Activated T-helper 2 cell treated with anti-CD3 and anti-CD28 coated beads, Interferon-gamma antibody, Interleukin-2, Interleukin-4, amounts not matched to agents 10 μg/mL and 5 μg/mL and 100 μg/mL, durations not matched to agents 14 hours and 24 hours and 36 hours (primary cell): Measurements from ENCODE around the gene ABCA6. TPM values are rescaled to one million over a fixed set of nuclear protein-coding genes. Genes with fewer than 3 reads are reported as not detected.

Source experiments
- DNase-seq: peaks from one replicate; pipeline ENCODE4 v3.0.0; 2021; ENCODE audit warnings: low spot score
- H3K27ac Mint-ChIP-seq: one replicate; pipeline ENCODE4 v1.8.0; 2021; ENCODE audit warnings: mixed read lengths
- H3K27me3 Mint-ChIP-seq: one replicate; pipeline ENCODE4 v1.8.0; 2021; ENCODE audit warnings: low read depth, mixed read lengths
- H3K36me3 Mint-ChIP-seq: one replicate; pipeline ENCODE4 v1.8.0; 2021; ENCODE audit warnings: low read depth, mixed read lengths
- H3K4me1 Mint-ChIP-seq: one replicate; pipeline ENCODE4 v1.8.0; 2021; ENCODE audit warnings: low read depth, mixed read lengths
- H3K4me3 Mint-ChIP-seq: one replicate; pipeline ENCODE4 v1.8.0; 2021; ENCODE audit warnings: low read depth, mild to moderate bottlenecking, moderate library complexity, mixed read lengths
- H3K9me3 Mint-ChIP-seq: one replicate; pipeline ENCODE4 v1.8.0; 2021; ENCODE audit warnings: mixed read lengths
- intact Hi-C: fragments of 100-400 bp; cut with micrococcal nuclease; formaldehyde crosslinking; loops from one replicate; pipeline ENCODE4 v1.15.1; 2023
- total RNA-seq: library from RNA; stranded (reverse); gene quantifications from 2 replicates; pipeline ENCODE4 v1.2.3, GENCODE V29; 2022

The ABCA6 gene
- total RNA-seq, 1 donor from 2014 or later: not detected

GRCh38 chr17:69047368-69048263 lies 94.1 kb downstream of the ABCA6 start:
- H3K9me3 Mint-ChIP-seq: no peaks in the 10 kb centered on the region
- no peaks in the 10 kb centered on the region for H3K36me3 Mint-ChIP-seq
- no peaks in the 10 kb centered on the region for H3K27me3 Mint-ChIP-seq
- no peak overlapping the region for H3K27ac Mint-ChIP-seq
- H3K4me1 Mint-ChIP-seq: peaks cover 4% of the 10 kb centered on the region
- H3K4me3 Mint-ChIP-seq: no peak overlapping the region
- intact Hi-C loops: no loop called here
- DNase-seq: no peak

GRCh38 chr17:69046121-69046807 lies 95.4 kb downstream of the ABCA6 start:
- Mint-ChIP-seq H3K36me3 (no peaks in the 10 kb centered on the region), H3K4me3 (no peak overlapping the region), H3K9me3 (no peaks in the 10 kb centered on the region), H3K27ac (no peak overlapping the region), H3K27me3 (no peaks in the 10 kb centered on the region), H3K4me1 (peaks cover 4% of the 10 kb centered on the region)
- DNase-seq: no peak
- intact Hi-C loops: no loop called here

- H3K27ac Mint-ChIP-seq: no peak overlapping the region
- no peaks in the 10 kb centered on the region for H3K27me3 Mint-ChIP-seq
- intact Hi-C loops: no loop called here
- H3K36me3 Mint-ChIP-seq: no peaks in the 10 kb centered on the region
- DNase-seq: no peak
- no peaks in the 10 kb centered on the region for H3K9me3 Mint-ChIP-seq
- peaks cover 4% of the 10 kb centered on the region for H3K4me1 Mint-ChIP-seq
- no peak overlapping the region for H3K4me3 Mint-ChIP-seq
These were observed 96.0 kb downstream of the ABCA6 start for GRCh38 chr17:69045646-69046045.

- H3K9me3 Mint-ChIP-seq: no peaks in the 10 kb centered on the region
- H3K27ac Mint-ChIP-seq: no peak overlapping the region
- H3K27me3 Mint-ChIP-seq: no peaks in the 10 kb centered on the region
- DNase-seq: no peak
- H3K4me1 Mint-ChIP-seq: peaks cover 4% of the 10 kb centered on the region
- H3K36me3 Mint-ChIP-seq: no peaks in the 10 kb centered on the region
- H3K4me3 Mint-ChIP-seq: no peak overlapping the region
- intact Hi-C loops: no loop called here
These were observed 97.3 kb downstream of the ABCA6 start for GRCh38 chr17:69044371-69044770.

GRCh38 chr17:69043098-69043734 lies 98.5 kb downstream of the ABCA6 start:
- H3K27ac Mint-ChIP-seq: no peak overlapping the region
- intact Hi-C loops: no loop called here
- no peaks in the 10 kb centered on the region for H3K9me3 Mint-ChIP-seq
- H3K27me3 Mint-ChIP-seq: no peaks in the 10 kb centered on the region
- no peak for DNase-seq
- H3K36me3 Mint-ChIP-seq: no peaks in the 10 kb centered on the region
- H3K4me1 Mint-ChIP-seq: no peaks in the 10 kb centered on the region
- H3K4me3 Mint-ChIP-seq: no peak overlapping the region

- Mint-ChIP-seq H3K27ac (no peak overlapping the region), H3K9me3 (peaks cover 4% of the 10 kb centered on the region)
- no peak for DNase-seq
These were observed 99.4 kb downstream of the ABCA6 start for GRCh38 chr17:69042308-69042707.

GRCh38 chr17:69031839-69032238 lies 109.9 kb downstream of the ABCA6 start:
- DNase-seq: no peak
- Mint-ChIP-seq H3K9me3 (peaks cover 4% of the 10 kb centered on the region), H3K27ac (no peak overlapping the region), H3K27me3 (no peaks in the 10 kb centered on the region), H3K4me1 (no peaks in the 10 kb centered on the region), H3K36me3 (no peaks in the 10 kb centered on the region), H3K4me3 (no peak overlapping the region)
- intact Hi-C loops: no loop called here

More at GRCh38 chr17:69042308-69042707, 99.4 kb downstream of the ABCA6 start:
- H3K27me3 Mint-ChIP-seq: no peaks in the 10 kb centered on the region
- no peaks in the 10 kb centered on the region for H3K36me3 Mint-ChIP-seq
- H3K4me1 Mint-ChIP-seq: no peaks in the 10 kb centered on the region
- intact Hi-C loops: no loop called here
- no peak overlapping the region for H3K4me3 Mint-ChIP-seq

GRCh38 chr17:69030169-69030568 lies 111.5 kb downstream of the ABCA6 start:
- Mint-ChIP-seq H3K9me3 (no peaks in the 10 kb centered on the region), H3K27me3 (no peaks in the 10 kb centered on the region), H3K4me3 (no peak overlapping the region), H3K36me3 (no peaks in the 10 kb centered on the region), H3K4me1 (no peaks in the 10 kb centered on the region), H3K27ac (no peak overlapping the region)
- no peak for DNase-seq
- intact Hi-C loops: no loop called here

Other genes starting within 250 kb of the ABCA6 start
- gene ABCA8, start 186.5 kb downstream of the ABCA6 start, total RNA-seq: not detected in 2 replicates
- gene ABCA9, start 81.0 kb downstream of the ABCA6 start, total RNA-seq: not detected in 2 replicates
- gene ABCA10, start 86.9 kb upstream of the ABCA6 start, total RNA-seq: 0.07 and 0.23 TPM in 2 replicates
- 11.4 TPM in 2 replicates for gene ABCA5, start 185.2 kb upstream of the ABCA6 start, total RNA-seq